ENCODE results near the gene RBM20. TPM values are rescaled to one million over a fixed set of nuclear protein-coding genes. Genes with fewer than 3 reads are reported as not detected.

The RBM20 gene
- total and polyA plus RNA-seq, 2 of the 13 experiments (the other 11 are each of a cell fraction or from before 2014, with no cell fraction given) = 0.02 to 0.22 TPM

- no peak for TF ChIP-seq ARNT (IDR thresholded peaks at IDR 0.05)
- TF ChIP-seq ZNF235 (CRISPR knock-in tag; IDR thresholded peaks at IDR 0.05; ENCODE audit: borderline replicate concordance) = no peak
- peak; percentile 20 to 22; a peak in 1 of 4 replicates for TF ChIP-seq NR2F1 (CRISPR knock-in tag; IDR thresholded peaks at IDR 0.05)
- 0 out of 2 replicates have a peak, but pooled peaks have one; percentile 55 for TF ChIP-seq TCF7 (IDR thresholded peaks at IDR 0.05; ENCODE audit: low read depth)
- no peak; the same call in 1 of the 2 replicates for TF ChIP-seq ZNF205 (CRISPR knock-in tag; IDR thresholded peaks at IDR 0.05)
- TF ChIP-seq MEIS2 (CRISPR knock-in tag; IDR thresholded peaks at IDR 0.05) = no peak
- peak; percentile 88; the same call in 1 of the 2 replicates for TF ChIP-seq HMG20A (CRISPR knock-in tag; IDR thresholded peaks at IDR 0.05; ENCODE audit: borderline replicate concordance)
- no peak for TF ChIP-seq ONECUT2 (CRISPR knock-in tag; IDR thresholded peaks at IDR 0.05)
- TF ChIP-seq ZNF709 (CRISPR knock-in tag; IDR thresholded peaks at IDR 0.05) = no peak
- TF ChIP-seq ZNF547 (CRISPR knock-in tag; IDR thresholded peaks at IDR 0.05) = 0 out of 2 replicates have a peak, but pooled peaks have one; percentile 23
- no peak for TF ChIP-seq CENPT (CRISPR knock-in tag; IDR thresholded peaks at IDR 0.05; ENCODE audit: low read depth)
- no peak for TF ChIP-seq ASH2L (IDR thresholded peaks at IDR 0.05; ENCODE audit: insufficient read length, low read depth, low read length)
- TF ChIP-seq, protein P1, sequence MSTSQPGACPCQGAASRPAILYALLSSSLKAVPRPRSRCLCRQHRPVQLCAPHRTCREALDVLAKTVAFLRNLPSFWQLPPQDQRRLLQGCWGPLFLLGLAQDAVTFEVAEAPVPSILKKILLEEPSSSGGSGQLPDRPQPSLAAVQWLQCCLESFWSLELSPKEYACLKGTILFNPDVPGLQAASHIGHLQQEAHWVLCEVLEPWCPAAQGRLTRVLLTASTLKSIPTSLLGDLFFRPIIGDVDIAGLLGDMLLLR (CRISPR knock-in tag; IDR thresholded peaks at IDR 0.05) = no peak
- peak in 1 of 2 experiments; percentile 55; a peak in 1 of 4 replicates for TF ChIP-seq KLF16 (CRISPR knock-in tag; IDR thresholded peaks at IDR 0.05)
- no peak for TF ChIP-seq SMAD1 (CRISPR knock-in tag; IDR thresholded peaks at IDR 0.05; ENCODE audit: borderline replicate concordance, low read depth)
- TF ChIP-seq ZNF616 (CRISPR knock-in tag; IDR thresholded peaks at IDR 0.05; ENCODE audit: low read depth) = no peak
- TF ChIP-seq LCORL (IDR thresholded peaks at IDR 0.05) = no peak
- TF ChIP-seq LCORL (CRISPR knock-in tag; IDR thresholded peaks at IDR 0.05) = 0 out of 2 replicates have a peak, but pooled peaks have one; percentile 44
- TF ChIP-seq SCMH1 (CRISPR knock-in tag; IDR thresholded peaks at IDR 0.05; ENCODE audit: borderline replicate concordance) = no peak
- TF ChIP-seq FOXJ3 (CRISPR knock-in tag; IDR thresholded peaks at IDR 0.05; ENCODE audit: borderline replicate concordance) = 0 out of 2 replicates have a peak, but pooled peaks have one; percentile 61
- TF ChIP-seq RXRA (CRISPR knock-in tag; IDR thresholded peaks at IDR 0.05) = peak; percentile 98
- TF ChIP-seq ZNF180 (CRISPR knock-in tag; IDR thresholded peaks at IDR 0.05; ENCODE audit: borderline replicate concordance, low read depth) = no peak
- no peak for TF ChIP-seq ZFP82 (CRISPR knock-in tag; IDR thresholded peaks at IDR 0.05; ENCODE audit: borderline replicate concordance)
- no peak for TF ChIP-seq ZNF331 (CRISPR knock-in tag; IDR thresholded peaks at IDR 0.05)
- no peak for TF ChIP-seq ZNF572 (CRISPR knock-in tag; IDR thresholded peaks at IDR 0.05)
- 0 out of 2 replicates have a peak, but pooled peaks have one; percentile 43 for TF ChIP-seq POGK (CRISPR knock-in tag; conservative IDR thresholded peaks at IDR 0.05)
- TF ChIP-seq, protein P2, sequence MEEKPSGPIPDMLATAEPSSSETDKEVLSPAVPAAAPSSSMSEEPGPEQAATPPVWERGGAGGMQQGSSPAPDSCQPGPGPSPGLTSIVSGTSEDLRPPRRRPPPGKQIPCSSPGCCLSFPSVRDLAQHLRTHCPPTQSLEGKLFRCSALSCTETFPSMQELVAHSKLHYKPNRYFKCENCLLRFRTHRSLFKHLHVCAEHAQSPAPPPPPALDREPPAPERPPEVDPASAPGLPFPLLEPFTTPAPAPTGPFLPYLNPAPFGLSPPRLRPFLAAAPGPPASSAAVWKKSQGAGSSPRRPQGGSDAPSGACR (CRISPR knock-in tag; IDR thresholded peaks at IDR 0.05) = no peak
- 0 out of 2 replicates have a peak, but pooled peaks have one; percentile 12 for TF ChIP-seq HHEX (CRISPR knock-in tag; IDR thresholded peaks at IDR 0.05)
- TF ChIP-seq TFAP4 (IDR thresholded peaks at IDR 0.05; ENCODE audit: borderline replicate concordance, low read depth) = peak; percentile 54; the same call in 1 of the 2 replicates
- no peak for TF ChIP-seq ZBTB7A (CRISPR knock-in tag; IDR thresholded peaks at IDR 0.05)
Measured at GRCh38 chr10:110739811-110740271, 95.7 kb downstream of the RBM20 start (continued).
